Adipose tissue (tissue), 3 donors: Measurements from ENCODE around the gene LYRM7. TPM values are rescaled to one million over a fixed set of nuclear protein-coding genes. Genes with fewer than 3 reads are reported as not detected.
"Not testable (repeated sequence)": the region's sequence is repeated elsewhere in the genome, so short reads cannot be mapped to it uniquely, and the experiment has no call there.

ENCODE experiments used
- H3K27ac ChIP-seq: one replicate; pipeline ENCODE4 v1.5.1; 2013; ENCODE audit warnings: low read depth, low read length
- WGBS, 3 donors: extraction: QIAGEN DNeasy Blood & Tissue Kit; methylation state at CpG; one replicate each; pipeline ENCODE4 v1.1.7; 2013; 5-methylcytosine and 5-hydroxymethylcytosine counted together
- polyA plus RNA-seq, 3 donors: library from polyadenylated mRNA; stranded (reverse); fragments of 200-250 nt; gene quantifications; one replicate each; pipeline ENCODE4 v1.2.3, GENCODE V29; 2013
- donor health status: healthy with polysubstance abuse.
- donor health status: Bipolar disorder and iron deficiency.
- donor health status: healthy.

The LYRM7 gene
- polyA plus RNA-seq, result 1 to 10 TPM; 2.0 to 6.6 (median 4.6) TPM

- 0 to 1% (median 0%) methylated on average over 42 of the region's 42 CpGs for WGBS, 3 donors
Measured at GRCh38 chr5:131170540-131171275, at the start of gene LYRM7. TSS of gene LYRM7 (plus strand) at chr5:131170944. CDS start at chr5:131171021, 77 bp downstream.

GRCh38 chr5:131127244-131127643 is 43.5 kb upstream of the LYRM7 start:
- 90 to 100% (median 98%) methylated on average over 2 of the region's 2 CpGs for WGBS, 3 donors

More at GRCh38 chr5:131170540-131171275, at the start of gene LYRM7:
- no peak within 1 kb of the TSS for H3K27ac ChIP-seq

GRCh38 chr5:131129306-131129705 is 41.4 kb upstream of the LYRM7 start:
- H3K27ac ChIP-seq, result no peak overlapping the region
- WGBS, 3 donors, result 84 to 94% (median 91%) methylated on average over 4 of the region's 4 CpGs

More at GRCh38 chr5:131127244-131127643, 43.5 kb upstream of the LYRM7 start:
- H3K27ac ChIP-seq, result not testable (repeated sequence)

DNA sequence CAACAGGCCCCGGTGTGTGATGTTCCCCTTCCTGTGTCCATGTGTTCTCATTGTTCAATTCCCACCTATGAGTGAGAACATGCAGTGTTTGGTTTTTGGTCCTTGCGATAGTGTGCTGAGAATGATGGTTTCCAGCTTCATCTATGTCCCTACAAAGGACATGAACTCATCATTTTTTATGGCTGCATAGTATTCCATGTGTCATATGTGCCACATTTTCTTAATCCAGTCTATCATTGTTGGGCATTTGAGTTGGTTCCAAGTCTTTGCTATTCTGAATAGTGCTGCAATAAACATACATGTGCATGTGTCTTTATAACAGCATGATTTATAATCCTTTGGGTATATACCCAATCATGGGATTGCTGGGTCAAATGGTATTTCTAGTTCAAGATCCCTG is 37.7 kb upstream of the LYRM7 start:
- 92 to 97% (median 95%) methylated on average over 1 of the region's 2 CpGs for WGBS, 3 donors

DNA sequence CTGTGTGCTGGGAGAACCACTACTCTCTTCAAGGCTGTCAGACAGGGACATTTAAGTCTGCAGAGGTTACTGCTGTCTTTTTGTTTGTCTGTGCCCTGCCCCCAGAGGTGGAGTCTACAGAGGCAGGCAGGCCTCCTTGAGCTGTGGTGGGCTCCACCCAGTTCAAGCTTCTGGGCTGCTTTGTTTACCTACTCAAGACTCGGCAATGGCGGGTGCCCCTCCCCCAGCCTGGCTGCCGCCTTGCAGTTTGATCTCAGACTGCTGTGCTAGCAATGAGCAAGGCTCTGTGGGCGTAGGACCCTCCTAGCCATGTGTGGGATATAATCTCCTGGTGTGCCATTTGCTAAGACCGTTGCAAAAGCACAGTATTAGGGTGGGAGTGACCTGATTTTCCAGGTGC is 32.3 kb upstream of the LYRM7 start:
- WGBS, 3 donors, result 76 to 89% (median 87%) methylated on average over 5 of the region's 5 CpGs
- H3K27ac ChIP-seq, result not testable (repeated sequence)

More for the DNA sequence above, 37.7 kb upstream of the LYRM7 start:
- not testable (repeated sequence) for H3K27ac ChIP-seq

- no peak overlapping the region for H3K27ac ChIP-seq
- 90 to 99% (median 95%) methylated on average over 2 of the region's 2 CpGs for WGBS, 3 donors
Measured at GRCh38 chr5:131139321-131139720, 31.4 kb upstream of the LYRM7 start.

GRCh38 chr5:131142970-131143617 is 27.6 kb upstream of the LYRM7 start:
- 52 to 57% (median 54%) methylated on average over 3 of the region's 3 CpGs for WGBS, 3 donors
- no peak overlapping the region for H3K27ac ChIP-seq

DNA sequence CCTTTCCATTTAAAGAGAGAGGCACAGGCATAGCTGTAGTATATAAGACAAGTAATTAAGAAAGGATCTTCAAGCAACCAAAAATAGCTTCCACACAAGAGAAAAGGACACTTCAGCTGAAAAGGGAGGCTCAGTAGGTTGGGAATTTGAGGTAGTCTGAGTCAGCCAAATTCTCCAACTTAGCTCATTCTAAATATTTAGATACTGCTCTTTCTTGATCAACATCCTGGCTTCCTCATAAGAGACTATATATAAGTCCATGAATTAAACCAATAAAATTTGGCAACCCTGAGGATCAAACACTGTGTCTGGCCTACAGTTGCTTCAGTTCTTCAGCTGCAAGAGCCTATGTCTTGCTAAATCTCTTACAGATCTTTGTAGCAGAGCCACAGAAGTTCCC is 23.5 kb upstream of the LYRM7 start:
- H3K27ac ChIP-seq, result no peak overlapping the region

- H3K27ac ChIP-seq, result no peak overlapping the region
- WGBS, 3 donors, result 75 to 100% (median 98%) methylated on average over 2 of the region's 2 CpGs
Measured at GRCh38 chr5:131148835-131149234, 21.9 kb upstream of the LYRM7 start.

GRCh38 chr5:131150408-131150807 is 20.3 kb upstream of the LYRM7 start:
- 90 to 96% (median 93%) methylated on average over 7 of the region's 7 CpGs for WGBS, 3 donors
- no peak overlapping the region for H3K27ac ChIP-seq

- H3K27ac ChIP-seq, result no peak overlapping the region
- 64 to 91% (median 76%) methylated on average over 4 of the region's 4 CpGs for WGBS, 3 donors
Measured at GRCh38 chr5:131151216-131151615, 19.5 kb upstream of the LYRM7 start.

DNA sequence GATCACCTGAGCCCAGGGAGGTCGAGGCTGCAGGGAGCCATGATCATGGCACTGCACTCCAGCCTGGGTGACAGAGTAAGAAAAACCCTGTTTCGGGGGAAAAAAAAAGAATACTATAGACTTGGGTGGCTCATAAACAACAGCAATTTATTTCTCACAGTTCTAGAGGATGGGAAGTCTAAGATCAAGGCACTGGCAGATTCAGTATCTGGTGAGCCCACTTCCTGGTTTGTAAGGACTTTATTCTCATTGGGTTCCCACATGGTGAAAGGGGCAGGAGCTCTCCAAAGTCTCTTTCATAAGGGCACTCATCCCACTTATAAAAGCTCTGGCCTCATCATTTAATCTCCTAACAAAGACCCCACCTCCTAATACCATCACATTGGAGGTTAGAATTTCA is 14.4 kb upstream of the LYRM7 start:
- no peak overlapping the region for H3K27ac ChIP-seq
- WGBS, 3 donors, result 95 to 100% (median 96%) methylated on average over 2 of the region's 2 CpGs

DNA sequence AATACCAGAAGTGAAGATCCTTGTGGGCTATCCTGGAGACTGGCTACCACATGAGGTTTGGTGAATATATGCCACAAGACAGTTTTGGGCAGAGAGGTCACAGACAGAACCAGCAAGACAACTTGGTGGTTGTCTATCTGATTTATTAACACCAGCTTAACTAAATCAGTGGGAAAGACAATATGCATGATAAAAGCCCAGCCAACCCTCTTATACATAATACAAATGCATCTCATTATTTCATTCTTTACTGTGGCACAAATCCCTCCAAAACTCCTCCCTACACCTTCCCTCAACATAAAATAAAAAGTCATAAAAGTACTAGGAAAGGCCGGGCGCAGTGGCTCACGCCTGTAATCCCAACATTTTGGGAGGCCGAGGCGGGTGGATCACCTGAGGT is 13.8 kb upstream of the LYRM7 start:
- no peak overlapping the region for H3K27ac ChIP-seq
- whole genome bisulfite sequencing, 3 donors, result 96 to 97% (median 97%) methylated on average over 5 of the region's 5 CpGs

- no peak overlapping the region for H3K27ac ChIP-seq
- WGBS, 3 donors, result 91 to 96% (median 96%) methylated on average over 2 of the region's 2 CpGs
Measured at GRCh38 chr5:131160134-131160533, 10.6 kb upstream of the LYRM7 start.

DNA sequence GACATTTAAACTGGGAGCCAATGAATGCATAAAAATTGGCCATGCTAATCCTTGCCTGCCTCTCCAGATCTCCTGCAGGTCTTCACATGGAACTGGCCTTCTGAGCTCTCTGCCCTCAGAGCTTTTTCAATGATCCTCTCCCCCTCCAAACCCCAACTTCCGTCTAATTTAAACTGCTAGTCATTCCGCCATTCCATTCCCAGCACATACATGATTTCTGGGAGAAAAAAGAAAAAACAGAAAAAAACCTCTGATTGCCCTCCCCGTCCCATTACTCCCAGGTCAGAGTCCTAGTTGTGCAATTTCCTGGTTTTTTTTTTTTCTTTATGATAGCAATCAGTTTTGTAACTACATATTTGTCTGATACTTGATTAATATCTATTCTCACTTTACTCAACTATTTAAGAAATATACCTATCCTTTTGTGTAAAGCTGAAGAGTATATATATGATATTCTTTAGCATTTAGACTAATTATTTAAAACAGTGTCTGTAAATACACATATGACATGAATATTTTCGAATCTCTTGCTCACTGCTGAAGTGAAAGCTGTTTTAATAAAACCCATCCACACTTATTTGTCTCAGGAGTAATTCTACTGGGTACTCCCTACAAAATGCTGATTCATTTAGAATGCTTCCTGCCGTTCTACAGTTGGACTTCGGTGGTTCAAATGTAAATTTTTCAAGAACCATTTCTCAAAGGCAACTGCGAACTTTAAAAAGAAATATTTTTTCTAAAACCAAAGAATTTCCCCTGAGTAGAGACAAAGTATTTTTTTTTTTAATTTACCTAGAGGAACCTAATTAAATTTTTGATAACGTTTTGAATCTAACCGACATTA is 7.2 kb upstream of the LYRM7 start:
- WGBS, 3 donors, result 14 to 28% (median 14%) methylated on average over 9 of the region's 9 CpGs
- no peak overlapping the region for H3K27ac ChIP-seq

GRCh38 chr5:131164191-131165118 is 6.3 kb upstream of the LYRM7 start:
- H3K27ac ChIP-seq, result peak overlapping the region; percentile 21
- WGBS, 3 donors, result 0 to 1% (median 0%) methylated on average over 62 to 73 of the region's 73 CpGs

DNA sequence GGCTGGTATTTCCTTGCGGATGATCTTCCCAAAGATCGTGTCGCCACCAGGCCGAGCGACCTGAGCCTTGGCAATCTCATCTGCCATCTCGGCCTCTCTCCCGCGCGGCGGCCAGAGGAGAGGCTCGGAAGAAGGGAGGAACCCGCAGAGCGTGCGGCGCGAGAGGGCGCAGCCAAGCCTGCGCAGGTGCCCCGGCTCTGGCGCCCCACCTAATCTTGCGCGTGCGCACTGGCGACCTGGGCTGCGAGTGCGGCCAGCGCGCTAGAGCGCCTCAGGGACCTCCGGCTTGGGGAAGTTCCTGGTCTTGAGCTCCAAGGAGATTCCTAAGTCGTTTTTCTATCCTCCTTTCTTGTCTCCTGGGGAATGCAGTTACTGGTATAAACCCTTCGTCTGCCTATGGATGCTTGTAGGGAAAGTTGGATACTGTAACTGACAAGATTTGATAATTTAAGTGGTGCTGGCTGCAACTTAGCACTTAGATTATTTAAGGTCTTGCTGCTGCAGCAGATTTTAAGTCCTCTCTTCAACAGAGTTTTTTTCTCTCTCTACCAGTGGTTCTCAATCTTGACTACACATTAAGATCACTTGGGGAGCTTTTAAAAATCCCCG is 5.5 kb upstream of the LYRM7 start, which contains the start of gene HINT1:
HINT1 (minus strand) TSS at position 138 of the 609 bp plus-strand sequence; CDS start at position 87, 51 bp downstream.
- peak within 1 kb of the TSS; percentile 21 for H3K27ac ChIP-seq
- 0% methylated on average over 33 of the region's 33 CpGs for WGBS, 3 donors
